SIG-M5 treated with dmso at 0.1 percent for 504 hours (cell line): ENCODE data around the gene SIPA1L2.
A peak's percentile ranks its signal among the peaks of the same experiment; 100 is the strongest.
"Not testable (repeated sequence)": the region's sequence is repeated elsewhere in the genome, so short reads cannot be mapped to it uniquely, and the experiment has no call there.

Experiments used
- DNase-seq: peaks from one replicate; lab custom pipeline; 2025; ENCODE audit not compliant: unreplicated experiment; lab: John Stamatoyannopoulos, UW

SIPA1L2 gene

DNA sequence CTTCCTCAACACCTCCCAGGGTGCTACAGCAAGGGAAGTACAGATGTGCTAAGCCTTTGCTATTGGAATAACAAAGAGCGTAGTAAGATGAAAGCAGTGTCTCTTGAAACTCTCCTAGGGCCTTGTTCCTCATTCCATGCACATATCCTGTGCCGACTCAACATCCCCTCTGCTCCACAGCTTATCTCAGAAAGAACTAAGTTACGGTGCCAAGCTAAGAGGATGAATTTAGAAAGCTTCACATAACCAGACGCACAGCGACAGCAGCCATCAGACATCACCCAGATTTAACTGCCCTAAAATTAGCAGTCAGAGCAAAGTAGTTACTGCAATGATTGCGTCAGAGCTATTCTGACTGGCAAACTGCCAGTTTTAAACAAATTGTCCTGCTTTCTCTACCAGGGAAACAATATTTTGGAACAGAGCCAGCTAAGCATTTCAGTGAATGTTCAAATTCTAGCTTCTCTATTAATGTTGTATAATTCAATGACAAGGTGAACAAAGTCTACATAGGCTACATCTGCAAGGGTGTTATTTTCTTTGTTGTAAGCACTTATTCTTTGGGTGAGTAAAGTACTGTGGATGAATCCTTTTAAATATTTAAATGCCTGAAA, 9.5 kb downstream of the SIPA1L2 start:
- DNase-seq, result peak; percentile 80

GRCh38 chr1:232617237-232617636, 12.7 kb downstream of the SIPA1L2 start:
- DNase-seq, result no peak

- no peak for DNase-seq
Observed at GRCh38 chr1:232615306-232615800, 14.6 kb downstream of the SIPA1L2 start.

- no peak for DNase-seq
Observed at GRCh38 chr1:232614811-232615210, 15.1 kb downstream of the SIPA1L2 start.

GRCh38 chr1:232613752-232614381, 16.1 kb downstream of the SIPA1L2 start:
- DNase-seq, result no peak

DNA sequence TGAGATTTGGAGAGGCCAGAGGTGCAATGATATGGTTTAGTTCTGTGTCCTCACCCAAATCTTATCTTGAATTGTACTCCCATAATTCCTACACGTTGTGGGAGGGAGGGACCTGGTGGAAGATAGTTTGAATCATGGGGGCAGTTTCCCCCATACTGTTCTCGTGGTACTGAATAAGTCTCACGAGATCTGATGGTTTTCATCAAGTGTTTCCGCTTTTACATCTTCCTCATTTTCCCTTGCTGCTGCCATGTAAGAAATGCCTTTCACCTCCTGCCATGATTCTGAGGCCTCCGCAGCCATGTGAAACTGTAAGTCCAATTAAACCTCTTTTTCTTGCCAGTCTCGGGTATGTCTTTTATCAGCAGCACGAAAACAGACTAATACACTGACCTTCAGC, 17.1 kb downstream of the SIPA1L2 start:
- not testable (repeated sequence) for DNase-seq

GRCh38 chr1:232611834-232612233, 18.1 kb downstream of the SIPA1L2 start:
- no peak for DNase-seq

GRCh38 chr1:232610902-232611745, 18.8 kb downstream of the SIPA1L2 start:
- DNase-seq, result peak; percentile 61

DNA sequence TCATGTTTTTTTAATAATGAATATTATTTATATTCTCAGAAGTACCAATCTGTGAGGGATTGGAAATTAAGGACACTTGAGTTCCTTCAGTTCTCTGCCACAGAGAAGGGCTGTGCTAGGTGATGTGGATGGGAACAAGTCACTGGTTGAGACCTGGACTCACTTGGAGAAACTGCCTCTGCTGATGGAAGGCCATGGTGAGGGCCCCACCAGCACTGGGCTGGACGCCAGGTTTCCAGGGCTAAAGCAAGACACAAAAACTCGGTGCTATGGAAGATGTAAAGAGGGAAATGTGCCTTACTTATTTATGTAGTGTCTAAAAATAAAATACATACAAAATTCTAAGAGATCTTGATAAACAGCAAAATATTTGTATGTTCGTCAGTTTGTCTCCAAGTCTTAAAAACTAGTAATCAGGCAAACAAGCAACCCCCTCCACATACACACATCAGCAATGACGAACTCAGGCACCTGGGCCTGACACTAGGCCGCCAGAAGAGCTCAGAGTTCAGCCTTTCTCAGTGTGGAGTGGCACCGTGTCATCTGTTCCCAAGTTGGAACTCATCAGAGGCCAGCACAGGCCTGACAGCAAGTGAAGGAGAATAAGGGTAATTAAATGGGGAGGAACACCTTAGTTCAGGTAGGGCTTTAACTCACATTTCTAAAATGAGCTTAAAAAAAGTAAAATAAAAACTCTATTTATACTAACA, 19.6 kb downstream of the SIPA1L2 start:
- DNase-seq, result no peak

- no peak for DNase-seq
Observed at GRCh38 chr1:232608427-232608826, 21.5 kb downstream of the SIPA1L2 start.

DNA sequence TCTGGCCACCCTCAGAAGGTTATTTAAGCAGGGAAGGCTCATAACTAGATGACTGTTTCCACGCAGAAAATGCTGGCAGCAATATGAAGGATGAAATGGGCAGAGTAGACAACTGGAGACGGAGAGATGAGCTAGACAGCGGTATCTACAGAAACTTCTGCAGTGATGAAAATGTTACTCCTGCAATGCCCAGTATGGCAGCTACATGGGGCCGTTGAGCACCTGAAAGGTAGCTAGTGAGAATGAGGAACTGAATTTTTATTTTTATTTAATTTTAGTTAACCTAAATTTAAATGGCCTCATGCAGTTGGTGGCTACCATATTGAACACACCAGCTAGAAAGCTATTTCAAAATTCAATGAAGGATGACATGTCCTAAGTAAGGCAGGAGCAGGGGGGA, 27.3 kb downstream of the SIPA1L2 start:
- peak; percentile 13 for DNase-seq

DNA sequence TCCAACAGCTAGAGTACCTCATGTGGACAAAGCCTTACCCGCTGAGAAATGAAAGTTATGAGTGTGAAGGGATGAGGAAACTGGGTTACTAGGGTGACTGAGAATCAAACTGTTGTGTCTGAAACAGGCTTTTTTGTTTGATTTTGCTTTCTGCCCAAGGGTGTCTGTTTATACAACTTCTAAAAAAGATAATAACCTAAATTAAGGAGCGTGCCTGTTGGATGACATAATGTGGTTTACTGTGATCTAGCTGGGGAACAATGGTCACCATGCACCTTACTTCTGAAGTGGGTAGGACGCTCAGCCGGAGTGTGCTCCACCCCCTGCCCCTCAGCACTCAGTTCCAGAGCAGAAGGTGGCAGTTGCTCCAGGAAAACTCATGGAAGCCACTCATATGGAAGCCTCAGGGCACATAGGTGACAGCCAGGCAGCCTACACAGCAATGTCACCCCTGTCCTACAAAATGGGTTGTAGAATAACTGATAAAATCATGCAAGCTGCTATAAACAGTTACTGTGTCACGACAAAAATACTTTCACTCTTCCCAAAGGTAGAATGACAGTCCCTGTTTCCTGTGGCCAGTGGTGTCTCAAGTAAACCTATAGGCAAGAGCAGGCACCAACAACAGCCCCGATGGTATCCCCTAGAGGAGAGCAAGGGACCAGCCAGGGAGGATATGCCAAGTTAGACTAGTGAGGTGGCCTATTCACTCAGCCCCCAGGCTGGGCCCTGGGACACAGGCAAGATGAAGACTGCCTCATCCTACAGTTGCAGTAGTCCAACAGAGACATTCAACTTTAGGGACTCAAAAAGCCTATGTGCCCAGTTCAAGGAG, 29.3 kb downstream of the SIPA1L2 start:
- peak; percentile 59 for DNase-seq

DNA sequence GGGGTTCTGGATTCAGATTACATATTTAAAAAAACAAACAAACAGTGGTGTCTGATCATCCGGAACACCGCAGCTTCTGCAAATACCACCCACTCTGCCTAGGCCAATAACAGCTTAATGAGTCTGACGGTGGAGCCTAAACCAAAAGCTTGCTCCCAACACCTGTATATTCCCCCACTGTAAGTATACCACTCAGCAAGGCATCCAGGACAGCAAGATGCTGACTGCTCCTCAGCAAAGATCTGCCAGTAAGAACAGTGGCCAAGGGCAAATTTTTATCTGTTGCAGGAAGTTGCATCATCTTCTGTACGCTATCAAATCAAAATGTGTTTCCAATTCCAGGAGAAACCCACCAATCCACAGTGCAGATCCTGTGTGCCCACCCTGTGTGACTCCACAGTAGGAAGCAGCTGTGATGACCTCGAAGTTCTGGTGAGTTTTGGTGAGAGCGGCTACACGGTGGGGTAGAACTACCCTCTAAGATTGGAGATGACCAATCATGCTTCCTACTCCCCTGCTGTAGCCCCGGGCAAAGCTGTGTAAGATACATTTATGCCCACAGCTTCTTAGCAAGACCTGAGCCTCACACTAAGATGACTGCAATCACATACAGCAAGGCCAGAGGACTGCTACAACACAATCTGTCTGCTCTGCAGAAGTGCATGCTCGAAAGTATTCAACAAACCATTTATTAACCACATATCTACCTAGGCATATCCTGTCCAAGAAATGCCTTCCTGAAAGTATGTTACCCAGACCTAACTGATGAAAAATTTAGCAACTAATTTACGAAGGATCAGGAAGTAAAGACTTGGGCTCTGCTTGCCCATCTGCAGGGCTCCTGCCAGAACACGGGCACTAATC, 30.5 kb downstream of the SIPA1L2 start:
- no peak for DNase-seq

DNA sequence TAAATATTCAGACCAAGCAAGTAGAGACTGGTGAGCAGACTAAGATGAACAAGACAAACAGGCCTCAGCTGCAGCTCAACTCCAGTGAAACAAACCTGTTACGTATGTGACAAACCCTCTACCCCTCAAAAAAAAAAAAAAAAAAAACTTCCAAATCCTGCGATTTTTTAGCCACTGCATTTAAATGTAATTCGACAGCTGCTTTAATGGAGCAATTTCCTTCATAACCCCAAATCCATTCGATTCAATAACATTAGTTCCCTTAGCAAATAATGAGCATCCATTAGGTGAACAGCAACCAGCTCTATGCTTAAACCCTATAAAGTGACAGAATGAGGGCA, 31.1 kb downstream of the SIPA1L2 start:
- DNase-seq, result no peak

DNA sequence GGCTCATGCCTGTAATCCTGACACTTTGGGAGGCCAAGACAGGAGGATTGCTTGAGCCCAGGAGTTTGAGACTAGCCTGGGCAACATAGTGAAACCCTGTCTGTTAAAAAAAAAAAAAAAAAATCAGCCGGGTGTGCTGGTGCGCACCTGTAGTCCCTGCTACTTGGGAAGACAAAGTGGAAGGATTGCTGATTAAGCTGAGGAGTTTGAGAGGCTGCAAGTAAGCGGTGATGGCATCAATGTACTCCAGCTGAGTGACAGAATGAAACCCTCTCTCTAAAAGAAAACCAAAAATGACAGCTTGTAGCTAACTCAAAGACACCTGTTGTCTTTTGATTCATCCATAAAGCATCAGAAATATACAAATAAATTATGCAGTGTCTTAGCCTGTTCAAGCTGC, 31.8 kb downstream of the SIPA1L2 start:
- DNase-seq, result no peak

DNA sequence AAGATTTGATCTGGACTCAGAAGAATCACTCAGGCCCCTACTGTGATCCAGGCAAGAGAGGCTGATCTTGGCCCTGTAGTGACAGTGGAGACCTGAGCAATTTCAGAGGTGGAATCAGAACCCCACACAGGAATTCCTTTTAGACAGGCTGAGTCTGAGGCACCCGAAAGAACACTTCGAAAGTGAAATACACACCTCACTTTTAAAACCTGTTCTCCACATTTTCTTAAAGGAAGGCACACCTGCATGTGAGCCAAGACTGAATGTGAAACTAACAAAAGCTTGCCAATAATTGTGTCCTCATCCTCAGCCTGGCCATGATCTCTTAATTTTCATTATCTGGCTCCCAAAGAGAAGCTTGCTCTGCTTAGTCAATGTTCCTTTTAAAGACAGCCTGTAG, 32.2 kb downstream of the SIPA1L2 start:
- no peak for DNase-seq

GRCh38 chr1:232596666-232597303, 33.1 kb downstream of the SIPA1L2 start:
- DNase-seq, result no peak

DNA sequence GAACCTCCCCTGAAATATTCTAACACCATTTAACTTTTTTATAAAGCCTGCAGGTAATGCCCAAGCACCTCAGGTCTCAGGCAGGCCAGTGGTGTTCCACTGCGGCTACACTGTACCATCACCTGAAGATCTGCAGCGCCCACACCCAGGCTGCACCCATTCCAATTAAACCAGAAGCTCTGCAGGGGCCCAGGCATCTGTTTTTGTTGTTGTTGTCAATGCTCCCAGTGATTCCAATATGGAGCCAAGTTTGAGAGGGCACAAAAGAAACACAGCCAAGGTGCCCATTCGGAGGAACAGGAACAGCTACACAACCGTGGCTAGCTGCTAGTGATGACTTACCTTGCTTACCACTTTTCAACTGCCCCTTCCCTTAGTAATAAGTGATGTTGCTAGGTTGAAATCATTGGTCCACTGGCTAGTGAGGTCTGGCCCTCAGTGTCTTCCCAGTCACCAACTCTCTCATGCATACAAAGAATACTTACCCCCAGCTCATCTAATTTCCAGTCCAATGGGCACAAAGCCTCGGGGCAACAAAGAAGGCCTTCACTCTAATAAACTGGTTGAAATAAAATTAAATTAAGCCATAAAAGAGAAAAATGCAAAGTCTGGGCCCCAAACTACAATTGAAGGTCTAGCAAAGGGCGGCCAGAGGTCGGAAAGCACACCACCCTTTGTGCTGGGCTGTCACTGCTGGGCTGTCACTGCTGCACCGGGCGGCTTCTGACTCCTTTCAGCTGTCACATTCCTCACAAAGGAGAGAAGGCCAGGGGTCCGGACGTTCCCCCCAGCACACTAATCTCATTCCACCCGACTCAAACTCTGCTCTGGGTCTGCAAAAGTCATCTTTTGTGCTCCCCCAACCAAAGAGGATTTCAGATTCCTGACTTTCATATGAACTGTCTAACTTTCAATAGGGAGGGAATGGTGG, 34.9 kb downstream of the SIPA1L2 start:
- no peak for DNase-seq
